Endothelial cell of umbilical vein (primary cell): ENCODE data around the gene AKT3. TPM values are rescaled to one million over a fixed set of nuclear protein-coding genes. Genes with fewer than 3 reads are reported as not detected.

Experiments used
- BruUV-seq: library from RNA; stranded (reverse); fragments of 400-500 nt; replicated peaks from 2 replicates; lab custom pipeline; 2021; lab: Mats Ljungman, UMichigan
- CTCF ChIA-PET: fragments of 300-600, 350-600 bp; sonication (Branson Sonifier 250); formaldehyde crosslinking; loops from one replicate; lab custom pipeline; 2021; ENCODE audit warnings: antibody characterized with exemption, inconsistent platforms; lab: Charles Lee
- POLR2A ChIA-PET: fragments of 300-600, 350-600 bp; sonication (Branson Sonifier 250); formaldehyde crosslinking; loops from one replicate; lab custom pipeline; 2021; ENCODE audit warnings: antibody characterized with exemption, inconsistent platforms; lab: Charles Lee
- DNase-seq: peaks from one replicate; pipeline ENCODE4 v3.0.0-alpha.2; 2011; ENCODE audit warnings: low read depth, low spot score
- FAIRE-seq: peaks from 2 replicates; lab custom pipeline; 2011; peaks lifted over from hg19 to GRCh38; lab: Jason Lieb, UNC
- H2AFZ ChIP-seq: 2 replicates; pipeline ENCODE4 v1.6.0; 2012; ENCODE audit warnings: low read depth, low read length, control low read depth, inconsistent platforms
- H3K27ac ChIP-seq: 2 replicates; pipeline ENCODE4 v1.5.1; 2011; ENCODE audit warnings: low read depth, mild to moderate bottlenecking, control low read depth, low read length, moderate library complexity; ENCODE audit not compliant: insufficient read depth
- H3K27me3 ChIP-seq, 2 experiments: 2 replicates each; pipeline versions ENCODE4 v1.6.0 to v1.6.1; 2011; ENCODE audit warnings: low read length in 2 of 2, mixed read lengths in 1 of 2; ENCODE audit not compliant: control insufficient read depth in 2 of 2, insufficient read depth in 2 of 2
- H3K36me3 ChIP-seq, 2 experiments: 2 replicates in 1 of 2; 3 replicates in 1 of 2; pipeline ENCODE4 v1.5.1; 2011; ENCODE audit warnings: low read length in 2 of 2, mild to moderate bottlenecking in 1 of 2, moderate library complexity in 1 of 2; ENCODE audit not compliant: control insufficient read depth in 2 of 2, insufficient read depth in 2 of 2; ENCODE audit errors: extremely low read depth in 1 of 2
- H3K4me1 ChIP-seq: 3 replicates; pipeline ENCODE4 v1.5.1; 2011; ENCODE audit warnings: mild to moderate bottlenecking, low read length; ENCODE audit not compliant: control insufficient read depth, insufficient read depth; ENCODE audit errors: extremely low read depth
- H3K4me2 ChIP-seq: 2 replicates; pipeline ENCODE4 v1.6.1; 2011; ENCODE audit warnings: low read length, control low read depth, mixed read lengths; ENCODE audit not compliant: insufficient read depth
- H3K4me3 ChIP-seq, 3 experiments: fragments of 200-600 bp in 1 of 3; sonication (generic), shearing (Covaris generic) in 1 of 3; replicated peaks in 1 of 3; 2 replicates each; pipeline ENCODE4 v1.5.1; 2011 to 2016; ENCODE audit warnings: control low read depth in 3 of 3, low read length in 3 of 3, mild to moderate bottlenecking in 2 of 3, inconsistent platforms in 1 of 3, low read depth in 1 of 3, moderate library complexity in 1 of 3; ENCODE audit not compliant: insufficient read depth in 1 of 3
- H3K79me2 ChIP-seq: 2 replicates; pipeline ENCODE4 v1.6.0; 2012; ENCODE audit warnings: low read length, inconsistent platforms; ENCODE audit not compliant: control insufficient read depth, insufficient read depth
- H3K9ac ChIP-seq: replicated peaks from 2 replicates; pipeline ENCODE3; 2011; ENCODE audit warnings: low read length, control low read depth; ENCODE audit not compliant: insufficient read depth; ENCODE audit errors: extremely low read depth
- H3K9me1 ChIP-seq: replicated peaks from 3 replicates; pipeline ENCODE4 v1.6.0; 2011; ENCODE audit warnings: mild to moderate bottlenecking, low read length; ENCODE audit not compliant: control insufficient read depth, insufficient read depth; ENCODE audit errors: extremely low read depth
- H3K9me3 ChIP-seq: replicated peaks from 2 replicates; pipeline ENCODE4 v1.5.1; 2012; ENCODE audit warnings: low read length, inconsistent platforms; ENCODE audit not compliant: control insufficient read depth, insufficient read depth
- H4K20me1 ChIP-seq: replicated peaks from 2 replicates; pipeline ENCODE3; 2011; ENCODE audit warnings: mild to moderate bottlenecking, low read length; ENCODE audit not compliant: control insufficient read depth, insufficient read depth; ENCODE audit errors: extremely low read depth
- EZH2 ChIP-seq: IDR thresholded peaks from 2 replicates; pipeline ENCODE4 v1.6.1; 2012; ENCODE audit warnings: borderline replicate concordance, low read depth, mild to moderate bottlenecking, moderate library complexity, low read length, inconsistent platforms; ENCODE audit not compliant: severe bottlenecking
- FOS ChIP-seq: IDR thresholded peaks from 2 replicates; pipeline ENCODE4 v1.6.1; 2011; ENCODE audit warnings: mild to moderate bottlenecking, low read length, moderate library complexity, borderline replicate concordance; ENCODE audit not compliant: insufficient read depth
- GATA2 ChIP-seq: IDR thresholded peaks from 2 replicates; pipeline ENCODE4 v1.7.0; 2011; ENCODE audit warnings: low read depth, mild to moderate bottlenecking, moderate library complexity, mixed read lengths, low read length; ENCODE audit not compliant: insufficient read length, insufficient read depth
- JUN ChIP-seq: IDR thresholded peaks from 2 replicates; pipeline ENCODE4 v1.6.1; 2011; ENCODE audit warnings: borderline replicate concordance, low read depth; ENCODE audit not compliant: insufficient read length, insufficient read depth
- MAX ChIP-seq: IDR thresholded peaks from 2 replicates; pipeline ENCODE4 v1.6.1; 2011; ENCODE audit not compliant: insufficient read depth, insufficient read length
- MYC ChIP-seq: IDR thresholded peaks from one replicate; pipeline ENCODE4 v1.6.1; 2011; ENCODE audit warnings: mild to moderate bottlenecking, low read depth, low read length
- POLR2A ChIP-seq: IDR thresholded peaks from 2 replicates; pipeline ENCODE4 v1.6.1; 2012; ENCODE audit warnings: low read depth, mild to moderate bottlenecking, control low read depth, low read length
- POLR2AphosphoS5 ChIP-seq: IDR thresholded peaks from 2 replicates; pipeline ENCODE4 v1.6.1; 2012; ENCODE audit warnings: low read depth, mild to moderate bottlenecking, control low read depth, low read length, moderate library complexity; ENCODE audit not compliant: insufficient read depth
- dilution Hi-C: fragments of 300-500 bp; cut with MboI; formaldehyde crosslinking; loops from one replicate; pipeline ENCODE4 v1.15.0; 2019; ENCODE audit warnings: low sequenced_read_pairs; ENCODE audit not compliant: extremely low pct_ligation_motif_present
- intact Hi-C: fragments of 100-400 bp; cut with micrococcal nuclease; formaldehyde crosslinking; loops from one replicate; pipeline ENCODE4 v1.10.0; 2022
- polyA plus RNA-seq, 4 experiments: library from polyadenylated mRNA; depleted of rRNA in 3 of 4; stranded (reverse) in 3 of 4; unstranded in 1 of 4; fragments of >200 nt; gene quantifications; 2 replicates each; pipeline versions ENCODE4 v1.2.1 to v1.2.3, GENCODE V29; 2011 to 2012; ENCODE audit warnings: missing spikeins in 1 of 4
- total RNA-seq: library from RNA; stranded (reverse); gene quantifications from 2 replicates; pipeline ENCODE4 v1.2.3, GENCODE V29; 2021
- TF ChIP-seq, protein P1 (sequence below), 2 donors: IDR thresholded peaks; 1 replicate in 1 of 2; 2 replicates in 1 of 2; pipeline ENCODE4 v1.5.1; 2011; ENCODE audit warnings: low read length in 2 of 2, mild to moderate bottlenecking in 2 of 2, moderate library complexity in 2 of 2, control low read depth in 1 of 2, inconsistent platforms in 1 of 2, low read depth in 1 of 2; ENCODE audit not compliant: insufficient read depth in 1 of 2; ENCODE audit errors: extremely low read depth in 1 of 2

AKT3 gene
- total and polyA plus RNA-seq, 2 donors (not counting 3 experiments of a cell fraction or from before 2014, with no cell fraction given), result 20.6 to 97.1 TPM

- ChIA-PET POLR2A (no interaction called here), CTCF (interaction anchor here (0.9 kb wide), 1 partner anchor 567 kb away, joined by 3 read pairs; no protein-coding TSS in a partner anchor)
- Histone ChIP-seq H3K4me2 (no peak overlapping the region), H3K27ac (no peak overlapping the region), H3K4me1 (no peaks in the 10 kb centered on the region), H4K20me1 (no peaks in the 10 kb centered on the region), H2AFZ (no peak overlapping the region), H3K36me3 (no peaks in the 10 kb centered on the region), H3K9me3 (no peaks in the 10 kb centered on the region), H3K27me3 (no peaks in the 10 kb centered on the region), H3K79me2 (peaks cover 2% of the 10 kb centered on the region), H3K9me1 (no peaks in the 10 kb centered on the region), H3K9ac (no peak overlapping the region), H3K4me3 (no peak overlapping the region)
- TF ChIP-seq POLR2AphosphoS5 (no peak), POLR2A (no peak), EZH2 (no peak), GATA2 (no peak), MYC (no peak), JUN (no peak), MAX (no peak), FOS (no peak)
- TF ChIP-seq, protein P1, sequence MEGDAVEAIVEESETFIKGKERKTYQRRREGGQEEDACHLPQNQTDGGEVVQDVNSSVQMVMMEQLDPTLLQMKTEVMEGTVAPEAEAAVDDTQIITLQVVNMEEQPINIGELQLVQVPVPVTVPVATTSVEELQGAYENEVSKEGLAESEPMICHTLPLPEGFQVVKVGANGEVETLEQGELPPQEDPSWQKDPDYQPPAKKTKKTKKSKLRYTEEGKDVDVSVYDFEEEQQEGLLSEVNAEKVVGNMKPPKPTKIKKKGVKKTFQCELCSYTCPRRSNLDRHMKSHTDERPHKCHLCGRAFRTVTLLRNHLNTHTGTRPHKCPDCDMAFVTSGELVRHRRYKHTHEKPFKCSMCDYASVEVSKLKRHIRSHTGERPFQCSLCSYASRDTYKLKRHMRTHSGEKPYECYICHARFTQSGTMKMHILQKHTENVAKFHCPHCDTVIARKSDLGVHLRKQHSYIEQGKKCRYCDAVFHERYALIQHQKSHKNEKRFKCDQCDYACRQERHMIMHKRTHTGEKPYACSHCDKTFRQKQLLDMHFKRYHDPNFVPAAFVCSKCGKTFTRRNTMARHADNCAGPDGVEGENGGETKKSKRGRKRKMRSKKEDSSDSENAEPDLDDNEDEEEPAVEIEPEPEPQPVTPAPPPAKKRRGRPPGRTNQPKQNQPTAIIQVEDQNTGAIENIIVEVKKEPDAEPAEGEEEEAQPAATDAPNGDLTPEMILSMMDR (IDR thresholded peaks at IDR 0.05; ENCODE audit: extremely low read depth in 1 of 2, insufficient read depth in 1 of 2, low read depth in 1 of 2, low read length in 2 of 2), result no peak
- dilution Hi-C loops (no loop called here), intact Hi-C loops (loop anchor here (5.0 kb wide), 1 partner anchor 358 kb away; no protein-coding TSS in a partner anchor)
- no TSS peak for BruUV-seq
- no peak for DNase-seq
- no peak for FAIRE-seq
These were observed 144.5 kb downstream of the AKT3 start for GRCh38 chr1:243705585-243705984.
